COR-L47 (cell line): ENCODE results near the gene POLDIP3.
"Not testable (repeated sequence)": the region's sequence is repeated elsewhere in the genome, so short reads cannot be mapped to it uniquely, and the experiment has no call there.

ENCODE experiments used
- DNase-seq: peaks from one replicate; lab custom pipeline; 2025; lab: John Stamatoyannopoulos, UW

Gene POLDIP3

DNA sequence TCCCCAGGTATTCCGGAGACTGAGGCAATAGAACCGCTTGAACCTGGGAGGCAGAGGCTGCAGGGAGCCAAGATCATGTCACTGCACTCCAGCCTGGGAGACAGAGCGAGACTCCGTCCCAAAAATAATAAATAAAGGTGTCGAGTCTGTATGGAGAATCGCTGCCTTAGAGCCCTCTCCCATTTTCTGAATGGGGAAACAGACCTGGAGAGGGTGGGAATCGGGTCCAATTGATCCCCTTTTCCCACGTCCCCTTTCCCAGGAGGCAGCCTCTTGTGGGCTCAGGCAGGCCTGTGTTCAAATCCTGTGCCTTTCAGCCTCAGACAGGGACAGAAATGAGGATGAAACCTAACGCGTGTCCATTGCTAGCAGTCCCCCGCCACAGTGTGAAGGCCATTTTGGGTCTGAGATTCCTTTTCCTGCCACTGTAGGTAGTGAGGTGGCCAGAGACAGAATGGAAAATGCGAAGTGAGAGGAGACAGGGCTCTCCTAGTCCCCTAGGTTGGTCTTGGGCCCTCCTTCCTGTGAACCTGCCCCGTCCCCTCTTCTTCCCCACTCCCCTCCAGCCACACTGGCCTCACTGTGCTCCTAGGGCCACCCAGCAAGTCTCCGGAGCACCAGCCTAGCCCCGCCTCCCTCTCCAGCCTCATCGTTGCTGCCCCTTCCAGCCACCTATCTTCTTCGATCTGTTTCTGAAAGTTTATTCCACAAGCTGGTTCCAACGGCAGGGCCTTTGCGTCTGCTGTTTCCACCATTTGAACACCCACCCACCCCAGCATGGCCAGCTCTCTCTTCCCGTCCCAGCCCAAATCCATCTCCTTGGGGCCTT, 2.7 kb upstream of the POLDIP3 start:
- DNase-seq: no peak

DNA sequence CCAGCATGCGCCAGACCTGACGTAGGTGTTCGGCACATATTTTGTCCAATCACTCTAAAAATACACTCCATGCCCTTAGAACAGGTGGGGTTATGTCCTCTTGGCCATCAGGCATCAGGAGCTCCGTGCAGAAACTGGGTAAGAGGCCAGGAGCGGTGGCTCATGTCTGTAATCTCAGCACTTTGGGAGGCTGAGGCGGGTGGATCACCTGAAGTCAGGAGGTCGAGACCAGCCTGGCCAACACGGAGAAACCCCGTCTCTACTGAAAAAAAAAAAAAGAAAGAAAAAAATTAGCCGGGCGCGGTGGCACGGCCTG, 1.1 kb upstream of the POLDIP3 start:
- DNase-seq: not testable (repeated sequence)

DNA sequence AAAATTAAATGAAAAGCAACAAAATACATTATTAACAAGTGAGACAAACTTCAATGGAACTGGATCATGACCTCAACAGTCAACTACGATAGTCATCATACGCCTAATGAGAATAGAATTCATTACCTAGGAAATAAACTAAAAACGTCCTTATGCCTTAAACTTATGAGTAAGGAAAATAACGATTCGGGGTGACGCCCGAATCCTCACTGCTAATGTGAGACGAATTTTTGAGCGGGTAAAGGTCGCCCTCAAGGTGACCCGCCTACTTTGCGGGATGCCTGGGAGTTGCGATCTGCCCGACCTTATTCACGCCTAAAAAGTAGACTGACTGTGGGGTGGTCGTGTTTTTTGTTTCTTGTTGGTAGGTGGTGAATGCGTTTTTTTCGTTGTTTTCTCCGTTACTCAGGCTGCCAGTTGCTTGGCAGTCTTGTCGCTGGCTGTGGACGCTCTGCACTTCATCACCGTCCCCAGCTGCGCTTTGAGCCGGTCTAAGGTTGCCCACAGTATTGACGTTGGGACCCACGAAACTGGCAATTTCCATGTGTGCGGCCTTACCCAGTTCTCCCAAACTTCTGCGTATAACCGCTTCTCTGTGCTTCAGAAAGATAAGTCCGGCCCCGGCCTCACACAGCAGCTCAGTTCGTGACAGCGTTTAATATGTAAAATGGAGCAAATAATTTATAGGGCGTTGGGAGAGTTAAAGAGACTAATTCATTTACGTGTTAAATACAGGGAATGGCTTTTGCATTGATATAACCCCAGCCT, 593 bp upstream of the POLDIP3 start:
- DNase-seq: peak; percentile 94

DNA sequence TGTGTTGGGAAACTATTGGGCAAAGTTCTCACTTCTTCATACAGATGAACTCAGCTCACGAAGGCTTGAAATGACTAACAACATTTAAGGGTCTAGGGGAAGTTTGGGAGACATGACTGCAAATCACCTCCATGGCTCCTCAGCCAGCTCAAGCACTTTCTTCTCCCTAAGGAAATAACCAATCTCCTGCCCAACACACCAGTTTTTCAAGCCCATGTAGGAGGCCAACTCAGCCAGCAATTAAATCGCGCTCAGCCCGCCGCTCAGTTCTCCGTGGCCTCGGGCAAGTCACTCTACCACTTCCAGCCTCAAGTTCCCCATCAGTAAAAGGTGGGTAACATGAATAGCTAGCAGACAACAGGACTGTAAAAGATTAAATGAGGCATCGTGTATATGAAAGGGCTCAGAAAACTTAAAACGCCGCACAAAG, 796 bp downstream of the POLDIP3 start:
- DNase-seq: no peak

DNA sequence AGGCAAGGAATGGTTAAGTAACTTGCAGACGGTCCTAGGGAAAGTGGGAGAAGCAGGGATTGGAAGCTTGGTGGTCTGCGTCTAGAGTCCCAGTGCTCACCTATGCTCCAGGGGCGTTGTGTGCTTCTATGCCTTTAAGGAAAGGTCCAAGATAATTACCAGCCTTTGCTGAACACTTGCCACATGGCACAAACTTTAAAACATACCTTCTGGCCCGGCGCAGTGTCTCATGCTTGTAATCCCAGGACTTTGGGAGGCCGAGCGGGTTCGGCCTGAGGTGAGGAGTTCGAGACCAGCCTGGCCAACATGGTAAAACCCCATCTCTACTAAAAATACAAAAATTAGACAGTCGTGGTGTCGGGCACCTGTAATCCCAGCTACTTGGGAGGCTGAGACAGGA, 2.3 kb downstream of the POLDIP3 start:
- DNase-seq: no peak

DNA sequence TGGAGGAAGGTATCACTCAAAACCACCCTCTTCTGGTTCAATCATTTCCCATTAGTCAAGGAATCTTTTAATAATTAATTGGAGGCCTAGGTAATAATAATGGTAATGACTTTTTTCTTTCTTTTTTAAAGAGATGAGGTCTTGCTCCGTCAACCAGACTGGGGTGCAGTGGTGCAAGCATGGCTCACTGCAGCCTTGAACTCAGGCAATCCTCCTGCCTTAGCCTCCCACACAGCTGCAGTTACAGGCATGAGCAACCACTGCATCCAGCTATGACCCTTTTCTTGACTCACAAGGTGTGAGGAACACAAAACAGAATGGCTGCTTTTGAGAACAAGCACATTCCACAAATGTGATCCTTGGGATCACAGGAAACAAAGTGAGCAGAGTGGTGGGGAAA, 3.6 kb downstream of the POLDIP3 start:
- DNase-seq: no peak

DNA sequence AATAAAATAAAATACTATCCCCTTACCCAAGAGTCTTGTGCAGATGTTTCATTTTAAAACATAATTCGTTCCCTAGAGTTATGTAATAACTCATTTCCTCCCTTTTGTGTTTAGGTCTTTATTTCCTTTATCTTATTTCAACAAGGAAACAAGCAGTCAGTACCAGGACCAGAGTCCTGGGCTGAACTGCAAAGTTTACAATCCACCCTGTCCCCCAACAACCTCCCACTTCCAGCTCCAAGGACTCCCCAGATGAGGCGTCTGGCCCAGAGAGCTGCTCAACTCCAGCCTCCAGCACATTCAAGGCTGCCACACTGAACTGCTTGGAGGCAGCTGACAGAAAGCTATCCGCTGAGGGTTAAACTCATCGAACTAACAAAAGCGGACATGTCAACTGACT, 4.5 kb downstream of the POLDIP3 start:
- no peak for DNase-seq

DNA sequence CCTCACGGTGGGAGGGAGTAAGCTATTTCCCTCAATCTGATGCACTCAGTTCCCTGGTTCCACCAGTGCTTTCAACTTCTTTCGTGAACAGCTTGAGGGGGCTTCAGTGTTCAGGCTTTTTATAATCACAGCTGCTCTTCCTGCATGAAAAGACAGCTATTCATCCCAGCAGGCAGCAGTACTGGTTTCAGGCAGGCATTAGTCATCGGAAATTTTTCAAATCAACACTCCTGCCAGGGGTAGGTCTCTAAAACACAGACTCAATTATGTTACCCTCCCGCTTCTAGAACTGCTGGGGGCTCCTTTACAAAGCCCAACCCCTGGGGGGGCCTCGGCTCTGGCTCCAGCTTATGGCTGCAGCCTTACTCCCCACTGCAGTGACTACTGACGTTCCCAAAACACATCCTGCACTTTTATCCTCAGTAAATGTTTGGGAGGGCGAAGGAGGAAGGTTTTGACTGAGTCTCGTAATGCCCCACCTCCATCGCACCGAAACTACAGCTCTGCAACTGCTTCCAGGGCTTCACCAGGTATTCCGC, 5.8 kb downstream of the POLDIP3 start:
- peak; percentile 52 for DNase-seq

DNA sequence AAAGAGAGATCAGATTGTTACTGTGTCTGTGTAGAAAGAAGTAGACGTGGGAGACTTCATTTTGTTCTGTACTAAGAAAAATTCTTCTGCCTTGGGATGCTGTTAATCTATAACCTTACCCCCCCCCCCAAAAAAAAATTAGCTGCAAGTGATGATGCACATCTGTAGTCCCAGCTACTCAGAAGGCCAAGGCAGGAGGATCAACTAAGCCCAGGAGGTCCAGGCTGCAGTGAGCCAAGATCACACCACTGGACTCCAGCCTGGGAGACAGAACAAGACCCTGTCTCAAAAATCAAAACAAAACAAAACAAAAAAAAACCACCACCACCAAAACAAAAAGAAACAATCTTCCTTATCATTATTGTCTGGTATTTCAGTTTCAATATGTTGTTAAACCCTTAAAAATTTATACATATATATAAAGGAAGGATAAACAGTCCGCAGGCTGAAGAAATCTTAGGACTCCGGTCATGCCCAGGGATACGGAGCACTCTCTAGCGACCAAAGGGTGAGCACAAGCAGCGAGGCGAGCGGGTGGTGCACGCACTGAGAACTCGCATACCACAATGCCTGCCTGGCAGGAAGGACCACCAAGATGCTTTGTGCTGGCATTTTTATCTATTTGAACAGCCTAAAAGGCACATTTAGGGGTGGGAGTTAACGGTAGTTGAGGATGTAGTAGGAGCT, 6.4 kb downstream of the POLDIP3 start:
- DNase-seq: no peak

DNA sequence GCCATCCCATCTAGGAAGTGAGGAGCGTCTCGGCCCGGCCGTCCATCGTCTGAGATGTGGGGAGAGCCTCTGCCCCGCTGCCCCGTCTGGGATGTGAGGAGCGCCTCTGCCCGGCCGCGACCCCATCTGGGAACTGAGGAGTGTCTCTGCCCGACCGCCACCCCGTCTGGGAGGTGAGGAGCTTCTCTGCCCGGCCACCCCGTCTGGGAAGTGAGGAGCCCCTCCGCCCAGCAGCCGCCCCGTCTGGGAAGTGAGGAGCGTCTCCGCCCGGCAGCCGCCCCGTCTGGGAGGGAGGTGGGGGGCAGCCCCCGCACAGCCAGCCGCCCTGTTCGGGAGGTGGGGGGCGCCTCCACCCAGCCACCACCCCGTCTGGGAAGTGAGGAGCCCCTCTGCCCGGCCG, 7.0 kb downstream of the POLDIP3 start:
- not testable (repeated sequence) for DNase-seq

DNA sequence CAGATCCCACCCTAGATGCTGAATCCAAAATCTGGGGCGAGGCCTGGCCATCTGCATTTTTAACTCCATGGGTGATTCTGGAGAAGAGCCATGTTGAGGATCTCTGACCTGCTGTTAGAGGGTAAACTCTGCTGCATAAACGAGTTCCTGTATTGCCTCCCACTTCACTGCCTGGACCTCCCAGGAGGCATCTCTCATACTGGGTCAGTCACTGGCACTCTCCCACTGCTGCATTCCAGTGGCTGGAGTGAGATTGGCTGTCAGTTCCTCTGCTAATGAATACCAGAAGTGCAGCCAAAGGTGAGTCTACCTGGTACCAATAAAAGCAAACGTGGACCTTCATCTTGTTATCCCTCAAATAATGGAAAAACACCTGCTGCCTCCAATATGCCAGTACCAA, 10.3 kb downstream of the POLDIP3 start:
- DNase-seq: no peak

DNA sequence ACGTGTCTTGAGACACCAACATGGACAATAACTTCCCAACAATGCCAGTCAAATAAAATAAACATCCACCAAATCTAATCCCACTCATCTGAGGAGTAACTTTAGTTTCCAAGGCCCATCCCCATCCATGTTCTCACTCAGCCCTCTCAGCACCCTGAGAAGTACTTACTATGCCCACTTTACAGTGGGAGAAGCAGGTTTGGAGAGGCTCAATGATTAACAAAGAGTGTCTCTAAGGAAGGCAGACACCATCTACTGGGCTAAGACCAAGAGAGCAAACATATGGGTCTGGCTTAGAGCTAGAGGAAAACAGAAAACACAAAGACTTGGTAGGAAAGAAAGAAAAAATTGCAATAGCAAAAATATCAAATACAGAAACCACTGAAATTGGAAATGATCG, 11.3 kb downstream of the POLDIP3 start:
- DNase-seq: no peak

DNA sequence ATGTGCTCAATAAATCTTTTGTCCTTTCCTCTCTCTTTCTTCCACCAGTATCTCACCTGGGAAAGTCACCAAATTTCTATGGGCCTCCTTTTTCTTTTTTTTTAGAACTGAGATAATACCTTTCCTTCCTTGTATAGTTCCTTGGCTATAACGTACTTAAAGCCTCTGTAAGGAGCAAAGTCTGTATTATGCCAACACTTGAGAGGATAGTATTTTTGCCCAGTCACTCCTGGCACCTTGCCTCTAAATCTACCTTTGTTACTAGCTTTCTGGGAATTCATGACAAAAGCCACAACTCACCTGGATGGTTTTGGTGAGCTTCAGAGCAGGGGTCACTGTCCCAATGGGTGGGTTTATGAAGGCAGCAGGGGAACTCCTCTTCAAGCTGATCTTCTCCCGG, 12.2 kb downstream of the POLDIP3 start:
- DNase-seq: no peak

DNA sequence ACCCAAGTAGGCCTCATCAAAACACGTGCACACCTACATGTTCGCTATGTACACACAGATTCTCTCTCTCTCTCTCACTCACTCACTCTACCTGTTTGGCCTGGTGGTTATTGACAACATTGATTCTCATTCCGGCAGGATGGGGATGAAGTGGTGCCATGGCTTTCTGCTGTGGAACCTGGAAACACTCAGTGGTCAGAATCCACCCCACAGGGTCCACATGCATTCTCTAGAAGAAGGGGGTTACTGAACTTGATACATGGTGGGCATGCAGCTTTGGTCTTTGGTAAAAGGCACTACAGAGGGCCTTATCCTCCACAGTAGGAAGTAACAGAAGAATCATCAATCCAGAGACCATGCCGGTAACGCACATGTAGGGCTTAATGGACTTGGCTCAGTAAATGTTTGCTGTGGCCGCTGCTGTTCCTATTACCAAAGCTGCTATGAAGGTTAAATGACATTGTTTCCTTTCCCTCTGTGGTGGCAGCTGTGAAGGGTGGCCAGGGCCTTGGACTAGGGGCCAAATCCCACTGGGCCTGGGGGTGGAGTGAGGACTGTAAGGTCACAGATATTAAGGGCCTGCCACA, 12.7 kb downstream of the POLDIP3 start:
- DNase-seq: no peak

DNA sequence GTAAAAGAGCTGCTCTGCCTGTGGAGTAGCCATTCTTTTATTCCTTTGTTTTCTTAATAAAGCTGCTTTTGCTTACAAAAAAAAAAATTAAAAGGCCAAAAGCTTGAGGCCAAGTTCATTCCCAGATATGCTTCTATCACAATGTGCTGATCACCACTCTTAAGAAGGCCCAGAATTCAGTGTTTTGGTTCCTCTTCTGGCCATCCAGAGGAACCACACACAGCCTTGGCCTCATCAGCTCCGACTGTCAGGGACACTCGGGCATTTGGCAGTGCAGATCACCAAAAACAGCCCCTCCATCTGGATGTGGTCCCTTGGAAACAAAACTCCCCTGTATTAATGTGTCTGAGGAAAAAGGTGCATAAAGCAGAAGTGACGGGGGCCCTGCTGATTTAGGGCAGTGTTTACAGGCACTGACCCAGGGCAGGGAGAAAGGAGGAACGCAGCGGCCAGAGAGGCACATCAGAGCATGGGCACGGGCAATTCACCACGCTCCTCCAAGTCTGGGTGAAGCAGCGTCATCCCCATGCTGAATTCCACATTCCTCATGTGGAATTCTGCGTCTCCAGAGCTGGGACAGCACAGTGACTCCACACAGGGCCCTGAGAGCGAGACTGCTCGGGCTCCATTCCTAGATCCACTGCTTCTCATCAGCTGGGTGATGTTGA, 17.7 kb downstream of the POLDIP3 start:
- DNase-seq: no peak

DNA sequence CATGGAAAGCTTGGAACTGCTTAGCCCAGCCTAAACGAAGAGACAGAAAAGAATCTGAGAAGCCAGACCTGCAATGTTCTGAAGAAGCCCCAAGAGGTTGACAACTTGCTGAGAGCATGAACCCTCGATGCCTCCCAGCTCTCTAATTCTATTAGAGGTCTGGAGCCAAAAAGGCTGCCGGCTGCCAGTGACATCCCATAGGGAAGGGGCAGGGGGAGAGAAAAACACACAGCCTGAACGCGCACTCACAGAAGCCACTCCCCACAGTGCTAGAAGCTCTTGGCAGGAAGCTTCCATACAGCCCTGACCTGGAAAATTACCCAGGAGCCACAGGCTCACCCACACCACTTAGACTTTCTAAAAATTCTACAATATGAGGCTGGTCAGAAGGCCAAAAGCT, 18.3 kb downstream of the POLDIP3 start:
- no peak for DNase-seq

DNA sequence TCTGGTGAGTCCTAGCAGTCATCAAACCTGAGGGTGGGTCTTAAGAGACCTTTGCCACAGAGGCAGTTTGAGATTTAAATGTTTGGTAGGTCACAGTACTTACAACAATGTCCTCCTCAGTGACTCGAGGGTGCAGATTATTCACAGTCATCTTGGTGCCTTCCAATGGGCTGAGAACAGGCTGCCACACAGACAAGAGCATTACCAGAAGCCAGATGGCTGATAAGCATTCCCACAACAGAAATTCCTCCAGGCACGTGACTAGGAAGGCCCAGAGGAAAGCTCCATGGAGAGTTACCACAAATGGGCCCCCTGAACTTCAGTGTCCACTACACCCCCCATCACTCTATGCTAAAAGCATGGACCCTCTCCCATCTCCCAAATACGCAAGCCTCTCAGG, 19.2 kb downstream of the POLDIP3 start:
- no peak for DNase-seq

DNA sequence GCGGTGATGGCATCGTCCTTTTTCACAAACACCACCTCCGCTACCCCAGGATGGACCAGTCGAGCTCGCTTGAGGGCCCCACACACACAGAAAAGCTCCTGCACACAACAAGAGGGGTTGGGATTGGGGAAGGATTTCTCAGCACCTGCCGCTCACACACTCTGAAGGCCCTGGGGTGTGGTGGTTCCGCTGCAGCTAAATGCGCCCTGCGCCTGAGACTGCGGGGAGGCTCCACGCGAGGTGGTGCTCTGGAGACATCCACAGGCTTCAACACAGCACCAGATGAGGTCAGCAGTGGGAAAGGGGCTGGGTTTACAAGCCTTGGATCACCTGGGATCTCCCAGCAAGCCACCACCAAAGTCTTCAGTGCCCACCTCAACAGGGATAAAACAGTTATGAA, 22.7 kb downstream of the POLDIP3 start:
- DNase-seq: no peak

DNA sequence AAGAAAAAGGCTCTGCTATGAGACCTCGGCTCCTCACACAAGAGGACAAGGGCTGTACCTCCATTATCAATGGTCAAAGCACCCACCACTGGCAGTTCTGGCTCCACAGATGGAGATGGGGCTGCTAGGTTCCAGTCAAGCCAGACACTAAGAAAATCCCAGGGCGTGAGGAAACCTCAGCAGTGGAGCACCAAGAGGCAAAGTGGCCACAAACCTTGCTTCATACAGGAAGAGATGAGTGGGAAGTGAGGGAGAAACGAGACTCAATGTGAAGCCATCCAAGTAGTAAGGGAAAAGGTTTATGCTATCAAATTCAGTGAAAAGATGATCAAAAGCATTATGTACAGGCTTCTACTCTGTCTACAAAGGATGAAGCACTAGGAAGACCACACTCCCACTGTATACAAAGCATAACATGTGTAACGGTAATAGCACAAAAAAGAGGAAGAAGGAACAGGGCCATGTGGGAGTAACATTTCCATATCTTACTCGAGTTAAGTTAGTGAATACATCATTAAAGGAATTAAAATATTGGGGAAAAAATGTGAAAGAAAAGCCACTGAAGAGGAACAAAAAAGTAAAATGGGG, 27.0 kb downstream of the POLDIP3 start:
- no peak for DNase-seq

DNA sequence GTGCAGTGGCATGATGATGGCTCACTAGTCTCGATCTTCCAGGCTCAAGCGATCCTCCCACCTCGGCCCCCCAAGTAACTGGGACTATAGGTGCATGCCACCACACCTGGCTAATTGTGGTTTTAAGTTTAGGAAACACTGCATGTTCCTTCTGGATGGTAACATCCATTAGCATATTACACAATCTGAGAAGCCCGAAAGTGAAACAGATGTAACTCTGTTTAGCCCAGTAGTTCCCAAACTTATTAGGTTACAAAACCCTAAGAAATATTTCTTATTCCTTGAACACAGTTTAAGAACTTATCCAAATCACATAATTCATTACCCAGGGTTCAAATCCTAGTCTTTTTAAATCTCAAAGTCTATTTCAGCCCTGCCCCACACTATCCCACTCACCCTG, 28.3 kb downstream of the POLDIP3 start:
- no peak for DNase-seq

DNA sequence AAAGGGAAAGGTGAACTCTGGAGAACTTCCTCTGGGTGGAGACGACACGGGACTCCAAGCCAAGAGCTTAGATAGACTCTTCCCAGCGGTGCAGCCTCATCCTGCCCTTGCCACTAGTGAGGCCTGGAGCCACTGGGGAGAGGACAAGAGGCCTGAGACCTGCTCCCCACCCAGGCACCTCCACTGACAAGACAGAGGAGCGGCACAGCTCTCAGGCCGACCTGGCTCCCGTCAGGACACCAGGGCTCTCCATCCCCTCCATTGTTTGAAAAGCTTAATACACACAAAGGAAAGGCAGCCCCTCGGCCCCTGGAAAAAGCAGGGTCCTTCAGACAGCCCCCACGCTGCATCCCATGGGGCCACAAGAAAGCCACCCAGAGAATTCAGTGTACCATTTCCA, 29.6 kb downstream of the POLDIP3 start:
- DNase-seq: no peak
